Liver (tissue), 9 donors: ENCODE results near the gene SGIP1. TPM values are rescaled to one million over a fixed set of nuclear protein-coding genes. Genes with fewer than 3 reads are reported as not detected.

Experiments used
- DNase-seq: peaks from one replicate; pipeline ENCODE4 v3.0.0-alpha.2; 2017; ENCODE audit warnings: low spot score
- H3K27ac ChIP-seq, 2 donors: one replicate each; pipeline ENCODE4 v1.7.0; 2013; ENCODE audit warnings: inconsistent platforms in 2 of 2, low read length in 2 of 2, control low read depth in 1 of 2, low read depth in 1 of 2, mild to moderate bottlenecking in 1 of 2
- H3K27me3 ChIP-seq, 4 donors: one replicate each; pipeline versions ENCODE4 v1.6.1 to v1.7.0; 2013; ENCODE audit warnings: low read length in 3 of 4, inconsistent platforms in 1 of 4, mild to moderate bottlenecking in 1 of 4, moderate library complexity in 1 of 4; ENCODE audit not compliant: control insufficient read depth in 4 of 4, insufficient read depth in 4 of 4
- H3K36me3 ChIP-seq, 4 donors: one replicate each; pipeline versions ENCODE4 v1.6.1 to v1.7.0; 2013; ENCODE audit warnings: low read length in 3 of 4, mild to moderate bottlenecking in 3 of 4, low read depth in 1 of 4, moderate library complexity in 1 of 4; ENCODE audit not compliant: control insufficient read depth in 4 of 4, insufficient read depth in 3 of 4
- H3K4me1 ChIP-seq, 4 donors: one replicate each; pipeline versions ENCODE4 v1.6.1 to v1.7.0; 2013; ENCODE audit warnings: low read length in 3 of 4, mild to moderate bottlenecking in 3 of 4, moderate library complexity in 1 of 4; ENCODE audit not compliant: control insufficient read depth in 4 of 4, insufficient read depth in 4 of 4
- H3K4me3 ChIP-seq, 3 donors: one replicate each; pipeline versions ENCODE4 v1.6.1 to v1.7.0; 2013; ENCODE audit warnings: low read length in 3 of 3, control low read depth in 1 of 3, low read depth in 1 of 3, mild to moderate bottlenecking in 1 of 3
- H3K9ac ChIP-seq, 2 donors: one replicate each; pipeline ENCODE4 v1.7.0; 2013; ENCODE audit warnings: low read length in 2 of 2, mild to moderate bottlenecking in 2 of 2, moderate library complexity in 2 of 2, control low read depth in 1 of 2, low read depth in 1 of 2
- H3K9me3 ChIP-seq, 4 donors: one replicate each; pipeline versions ENCODE4 v1.6.1 to v1.7.0; 2013; ENCODE audit warnings: low read length in 3 of 4; ENCODE audit not compliant: control insufficient read depth in 4 of 4
- ATF3 ChIP-seq: IDR thresholded peaks from 2 replicates; pipeline ENCODE4 v1.6.1; 2016; ENCODE audit warnings: antibody characterized with exemption
- CTCF ChIP-seq: fragments of 150-350 bp; IDR thresholded peaks from 2 replicates; pipeline ENCODE4 v1.5.1; 2017; ENCODE audit warnings: improper control_type of control experiment, low read depth, low read length; ENCODE audit not compliant: missing input control
- EGR1 ChIP-seq, 2 donors: IDR thresholded peaks; 2 replicates each; pipeline ENCODE4 v1.6.1; 2016 to 2018; ENCODE audit warnings: antibody characterized with exemption in 2 of 2, low read depth in 2 of 2
- FOXA1 ChIP-seq: IDR thresholded peaks from 2 replicates; pipeline ENCODE4 v1.6.1; 2016; ENCODE audit warnings: antibody characterized with exemption
- FOXA2 ChIP-seq: IDR thresholded peaks from 2 replicates; pipeline ENCODE4 v1.6.1; 2016; ENCODE audit warnings: antibody characterized with exemption
- GABPA ChIP-seq, 2 donors: IDR thresholded peaks in 1 of 2; conservative IDR thresholded peaks in 1 of 2; 2 replicates each; pipeline ENCODE4 v1.6.1; 2016; ENCODE audit warnings: antibody characterized with exemption in 2 of 2, mild to moderate bottlenecking in 1 of 2, moderate library complexity in 1 of 2
- HNF4A ChIP-seq, 2 donors: conservative IDR thresholded peaks; 2 replicates each; pipeline ENCODE4 v1.6.1; 2016; ENCODE audit warnings: antibody characterized with exemption in 2 of 2, mild to moderate bottlenecking in 2 of 2
- HNF4G ChIP-seq: IDR thresholded peaks from 2 replicates; pipeline ENCODE4 v1.6.1; 2016; ENCODE audit warnings: antibody characterized with exemption
- JUND ChIP-seq, 2 donors: IDR thresholded peaks; 2 replicates each; pipeline ENCODE4 v1.6.1; 2016; ENCODE audit warnings: antibody characterized with exemption in 2 of 2
- MAX ChIP-seq: IDR thresholded peaks from 2 replicates; pipeline ENCODE4 v1.6.1; 2016; ENCODE audit warnings: antibody characterized with exemption
- NR2F2 ChIP-seq: IDR thresholded peaks from 2 replicates; pipeline ENCODE4 v1.6.1; 2016; ENCODE audit warnings: antibody characterized with exemption
- RAD21 ChIP-seq, 2 donors: IDR thresholded peaks; 2 replicates each; pipeline ENCODE4 v1.6.1; 2016; ENCODE audit warnings: antibody characterized with exemption in 2 of 2, mild to moderate bottlenecking in 2 of 2
- REST ChIP-seq: IDR thresholded peaks from 2 replicates; pipeline ENCODE4 v1.6.1; 2016; ENCODE audit warnings: antibody characterized with exemption, mild to moderate bottlenecking
- RXRA ChIP-seq, 2 donors: IDR thresholded peaks; 2 replicates each; pipeline ENCODE4 v1.6.1; 2017 to 2018; ENCODE audit warnings: antibody characterized with exemption in 2 of 2, mild to moderate bottlenecking in 1 of 2
- SP1 ChIP-seq: IDR thresholded peaks from 2 replicates; pipeline ENCODE4 v1.6.1; 2018; ENCODE audit warnings: antibody characterized with exemption, mild to moderate bottlenecking
- TAF1 ChIP-seq: conservative IDR thresholded peaks from 2 replicates; pipeline ENCODE4 v1.6.1; 2016; ENCODE audit warnings: antibody characterized with exemption, mild to moderate bottlenecking
- YY1 ChIP-seq: IDR thresholded peaks from 2 replicates; pipeline ENCODE4 v1.6.1; 2016; ENCODE audit warnings: antibody characterized with exemption, mild to moderate bottlenecking
- ZBTB33 ChIP-seq: IDR thresholded peaks from 2 replicates; pipeline ENCODE4 v1.6.1; 2016; ENCODE audit warnings: antibody characterized with exemption
- WGBS: extraction: QIAGEN DNeasy Blood & Tissue Kit; methylation state at CpG from one replicate; pipeline ENCODE4 v1.1.7; 2013; 5-methylcytosine and 5-hydroxymethylcytosine counted together
- polyA plus RNA-seq, 2 donors: library from polyadenylated mRNA; stranded (reverse) in 1 of 2; unstranded in 1 of 2; fragments of 200-250 nt in 1 of 2; fragments of >200 nt in 1 of 2; fragmentation: Nextera tagmentation in 1 of 2; extraction: Ambion mirVana in 1 of 2; gene quantifications; one replicate each; pipeline versions ENCODE4 v1.2.1 to v1.2.3, GENCODE V29; 2013 to 2015
- total RNA-seq, 2 donors: library from RNA; depleted of rRNA; stranded (reverse); fragments of >200 nt; gene quantifications; one replicate each; pipeline ENCODE4 v1.2.3, GENCODE V29; 2014
- donor health status: healthy.
- donor health status: healthy.
- donor health status: healthy.
- donor health status: healthy.
- donor health status: healthy.

The SGIP1 gene
- total and polyA plus RNA-seq, 4 donors: 0.09 to 2.5 (median 0.38) TPM

GRCh38 chr1:66519992-66520391 is 14.0 kb upstream of the SGIP1 start:
- H3K4me1 ChIP-seq: no peaks in the 10 kb centered on the region
- H3K36me3 ChIP-seq: no peaks in the 10 kb centered on the region
- no peaks in the 10 kb centered on the region for H3K27me3 ChIP-seq
- H3K27ac ChIP-seq: no peak overlapping the region
- WGBS: 32% methylated on average over 3 of the region's 3 CpGs
- no peak for TF ChIP-seq SP1
- TF ChIP-seq YY1: no peak
- no peak for TF ChIP-seq FOXA1
- TF ChIP-seq EGR1 (IDR thresholded peaks at IDR 0.05; ENCODE audit: low read depth in 2 of 2): no peak
- TF ChIP-seq GABPA (IDR thresholded peaks at IDR 0.05 in 1 of 2, conservative IDR thresholded peaks at IDR 0.05 in 1 of 2): no peak
- TF ChIP-seq RXRA (IDR thresholded peaks at IDR 0.05): no peak
- TF ChIP-seq FOXA2: no peak
- no peak for TF ChIP-seq HNF4A (conservative IDR thresholded peaks at IDR 0.05)
- TF ChIP-seq MAX: no peak
- TF ChIP-seq HNF4G: no peak
- TF ChIP-seq NR2F2: no peak
- no peak for TF ChIP-seq ZBTB33
- DNase-seq: no peak
- no peak overlapping the region for H3K4me3 ChIP-seq
- H3K9me3 ChIP-seq: no peaks in the 10 kb centered on the region
- no peak overlapping the region for H3K9ac ChIP-seq

- no peak for TF ChIP-seq YY1
- no peak for TF ChIP-seq RAD21 (IDR thresholded peaks at IDR 0.05)
- no peak for TF ChIP-seq JUND (IDR thresholded peaks at IDR 0.05)
- no peak for TF ChIP-seq SP1
- TF ChIP-seq HNF4G: no peak
- no peak for TF ChIP-seq ATF3
- no peak for TF ChIP-seq FOXA2
- TF ChIP-seq CTCF: no peak
- TF ChIP-seq NR2F2: no peak
- TF ChIP-seq TAF1: no peak
- no peak for TF ChIP-seq RXRA (IDR thresholded peaks at IDR 0.05)
- TF ChIP-seq REST: no peak
- TF ChIP-seq GABPA (IDR thresholded peaks at IDR 0.05 in 1 of 2, conservative IDR thresholded peaks at IDR 0.05 in 1 of 2): no peak
- TF ChIP-seq MAX: no peak
- no peak for TF ChIP-seq HNF4A (conservative IDR thresholded peaks at IDR 0.05)
- no peak for TF ChIP-seq ZBTB33
- no peak for TF ChIP-seq FOXA1
- TF ChIP-seq EGR1 (IDR thresholded peaks at IDR 0.05; ENCODE audit: low read depth in 2 of 2): no peak
- Histone ChIP-seq H3K9ac (no peak overlapping the region), H3K27ac (no peak overlapping the region), H3K27me3 (no peaks in the 10 kb centered on the region), H3K36me3 (no peaks in the 10 kb centered on the region), H3K4me1 (no peaks in the 10 kb centered on the region), H3K4me3 (no peak overlapping the region), H3K9me3 (no peaks in the 10 kb centered on the region)
- WGBS: 78% methylated on average over 6 of the region's 6 CpGs
- DNase-seq: no peak
These were observed 13.3 kb upstream of the SGIP1 start for GRCh38 chr1:66520655-66521054.
